HG02763 (cell line): ENCODE results near the gene ABCC1.

Experiments used
- ATAC-seq: cut with Tn5 transposase; IDR thresholded peaks from one replicate; pipeline ENCODE4 v1.9.1; 2021; ENCODE audit warnings: mild to moderate bottlenecking, moderate library complexity; ENCODE audit not compliant: unreplicated experiment

The ABCC1 gene

DNA sequence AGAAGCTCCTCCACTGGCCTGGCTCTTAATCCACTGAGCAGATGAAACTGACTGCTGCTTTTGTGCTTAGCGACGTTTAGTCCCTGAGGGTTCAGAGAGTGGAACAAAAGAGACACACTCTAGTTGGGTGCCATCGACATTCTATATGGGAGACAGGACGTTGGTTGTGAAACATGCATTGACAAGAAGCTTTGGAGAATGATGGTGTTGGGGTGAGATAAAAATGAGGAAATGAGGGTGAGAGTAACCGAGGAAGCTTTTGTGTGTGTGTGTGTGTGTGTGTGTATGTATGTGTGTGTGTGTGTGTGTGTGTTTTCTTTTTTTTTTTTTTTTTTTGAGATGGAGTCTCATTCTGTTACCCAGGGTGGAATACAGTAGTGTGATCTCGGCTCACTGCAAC, 89.5 kb downstream of the ABCC1 start:
- ATAC-seq, result no peak

DNA sequence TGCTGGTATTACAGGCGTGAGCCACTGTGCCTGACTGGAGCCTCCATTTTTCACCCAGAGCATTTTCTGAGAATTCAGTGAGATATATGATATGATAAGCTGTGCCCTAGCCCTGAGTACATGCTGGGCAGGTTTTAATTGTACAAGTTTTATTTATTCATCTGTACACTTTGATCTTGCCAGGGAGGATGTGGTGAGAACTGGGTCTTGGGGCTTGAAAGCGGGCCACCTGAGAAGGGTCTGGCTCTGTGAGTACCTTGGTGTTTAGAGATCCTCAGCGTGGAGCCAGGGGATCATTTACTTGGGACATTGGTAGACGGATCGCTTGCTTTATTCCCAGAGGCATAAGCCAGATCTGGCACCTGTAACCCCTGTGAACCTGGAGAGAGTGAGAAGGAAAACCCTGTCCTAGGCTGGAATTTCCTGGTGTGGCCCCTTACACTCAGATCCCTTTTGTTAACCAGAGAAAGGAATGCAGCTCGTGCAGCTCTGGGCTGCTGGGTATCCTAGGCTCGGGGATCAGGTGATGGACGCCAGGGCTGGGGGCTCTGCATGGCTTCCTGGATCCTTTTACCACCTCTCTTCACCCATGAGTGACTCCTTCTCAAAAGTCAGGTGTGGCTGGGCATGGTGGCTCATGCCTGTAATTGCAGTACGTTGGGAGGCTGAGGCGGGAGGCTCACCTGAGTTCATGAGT, 91.9 kb downstream of the ABCC1 start:
- no peak for ATAC-seq

DNA sequence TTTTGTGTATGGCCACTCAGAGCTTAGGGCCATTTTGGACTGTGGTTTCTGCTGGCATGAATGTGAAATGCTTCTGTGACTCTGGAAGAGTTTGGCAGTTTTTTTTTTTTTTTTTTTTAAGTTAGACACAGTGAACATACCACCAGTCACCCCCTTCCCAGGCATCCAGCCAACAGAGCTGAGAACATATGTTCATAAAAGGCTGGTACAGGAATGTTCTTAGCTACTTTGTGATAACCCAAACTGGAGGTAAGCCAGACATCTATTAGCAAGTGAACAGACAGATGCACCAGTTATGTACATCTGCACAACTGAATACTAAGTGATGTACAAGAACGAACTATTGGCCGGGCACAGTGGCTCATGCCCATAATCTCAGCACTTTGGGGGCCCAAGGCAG, 92.7 kb downstream of the ABCC1 start:
- ATAC-seq, result no peak

DNA sequence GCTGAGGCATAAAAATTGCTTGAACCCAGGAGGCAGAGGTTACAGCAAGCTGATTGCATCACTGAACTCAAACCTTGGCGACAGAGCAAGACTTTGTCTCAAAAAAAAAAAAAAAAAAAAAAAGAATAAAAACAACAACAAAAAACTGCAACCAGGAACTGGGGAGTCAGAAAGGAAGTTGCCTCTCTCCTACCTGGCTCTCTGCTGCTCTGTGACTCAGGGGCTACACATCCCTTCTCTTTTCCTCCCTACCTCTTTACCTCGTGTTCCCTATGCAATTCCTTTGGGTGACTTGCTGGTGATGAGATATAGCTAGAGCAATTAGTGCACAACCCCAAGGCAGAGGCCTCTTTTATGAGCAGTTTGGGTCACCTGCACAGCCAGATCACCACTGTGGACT, 95.9 kb downstream of the ABCC1 start:
- ATAC-seq, result no peak

- ATAC-seq, result no peak
These were observed 96.5 kb downstream of the ABCC1 start for GRCh38 chr16:16045879-16046278.

GRCh38 chr16:16047761-16048160, 98.3 kb downstream of the ABCC1 start:
- ATAC-seq, result no peak

DNA sequence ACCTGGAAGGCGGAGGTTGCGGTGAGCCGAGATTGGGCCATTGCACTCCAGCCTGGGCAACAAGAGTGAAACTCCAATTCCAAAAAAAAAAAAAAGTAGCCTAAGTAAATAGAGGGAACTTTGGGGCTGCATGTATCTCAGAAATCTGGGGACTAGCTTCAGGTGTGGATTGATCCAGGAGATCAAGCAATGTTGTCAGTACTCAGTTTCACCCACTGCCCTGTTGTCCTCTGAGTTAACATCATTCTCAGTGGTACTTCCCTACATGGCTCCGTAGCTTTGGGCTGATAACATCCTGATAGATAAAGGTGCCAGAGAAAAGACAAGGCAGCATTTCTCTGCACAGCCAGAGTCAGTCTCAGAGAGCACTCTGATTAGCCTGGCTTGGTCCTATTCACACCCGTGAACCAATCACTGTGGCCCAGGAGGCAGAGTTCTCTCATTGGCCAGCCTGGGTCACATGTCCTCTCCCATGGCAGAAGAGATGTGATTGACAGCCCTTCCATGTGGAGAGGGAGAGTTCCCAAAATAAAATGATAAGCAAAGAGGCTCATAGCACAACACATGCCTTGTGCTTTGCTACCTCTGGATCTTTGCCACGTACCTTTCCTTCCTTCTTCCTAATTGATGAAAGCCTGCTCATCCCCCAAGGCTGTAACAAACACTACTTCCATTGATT, 99.6 kb downstream of the ABCC1 start:
- ATAC-seq, result no peak

DNA sequence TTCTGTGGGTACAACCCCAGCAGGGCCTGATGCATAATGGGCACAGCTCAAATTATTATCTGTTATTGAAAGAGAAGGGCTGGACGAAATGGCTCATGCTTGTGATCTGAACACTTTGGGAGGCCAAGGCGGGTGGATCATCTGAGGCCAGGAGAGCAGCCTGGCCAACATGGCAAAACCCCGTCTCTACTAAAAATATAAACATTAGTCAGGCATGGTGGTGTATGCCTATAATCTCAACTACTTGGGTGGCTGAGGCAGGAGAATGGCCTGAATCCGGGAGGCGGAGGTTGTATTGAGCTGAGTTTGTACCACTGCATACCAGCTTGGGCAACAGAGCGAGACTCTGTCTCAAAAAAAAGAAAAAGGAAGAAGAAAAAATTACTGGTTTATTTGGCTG, 100.7 kb downstream of the ABCC1 start:
- ATAC-seq, result no peak

DNA sequence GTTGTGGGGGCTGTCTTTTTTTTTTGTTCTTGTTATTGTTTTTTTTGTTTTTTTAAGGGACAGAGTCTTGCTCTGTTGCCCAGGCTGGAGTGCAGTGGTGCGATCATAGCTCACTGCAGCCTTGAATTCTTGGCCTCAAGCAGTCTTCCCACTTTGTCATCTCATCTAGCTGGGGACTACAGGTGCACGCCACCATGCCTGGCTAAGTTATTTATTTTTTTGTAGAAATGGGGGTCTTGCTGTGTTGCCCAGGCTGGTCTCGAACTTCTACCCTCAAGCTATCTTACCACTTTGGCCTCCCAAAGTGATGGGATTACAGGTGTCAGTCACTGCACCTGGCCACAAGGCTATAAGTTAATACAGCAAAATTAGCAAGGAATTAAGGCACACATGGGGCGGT, 101.7 kb downstream of the ABCC1 start:
- ATAC-seq, result no peak

- no peak for ATAC-seq
These were observed 103.5 kb downstream of the ABCC1 start for GRCh38 chr16:16052916-16053315.

DNA sequence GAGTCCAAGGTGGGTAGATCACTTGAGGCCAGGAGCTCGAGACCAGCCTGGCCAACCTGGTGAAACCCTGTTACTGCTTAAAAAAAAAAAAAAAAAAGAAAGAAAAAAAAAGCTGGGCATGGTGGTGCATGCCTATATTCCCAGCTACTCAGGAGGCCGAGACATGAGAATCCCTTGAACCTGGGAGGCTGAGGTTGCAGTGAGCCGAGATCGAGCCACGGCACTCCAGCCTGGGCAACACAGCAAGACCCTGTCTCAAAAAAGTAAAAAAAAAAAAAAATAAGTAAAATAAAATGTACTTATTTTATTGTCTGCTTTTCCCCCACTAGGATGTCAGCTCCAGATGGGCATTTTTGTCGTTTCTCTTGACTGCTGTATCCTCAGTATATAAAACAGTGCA, 107.7 kb downstream of the ABCC1 start:
- ATAC-seq, result no peak

DNA sequence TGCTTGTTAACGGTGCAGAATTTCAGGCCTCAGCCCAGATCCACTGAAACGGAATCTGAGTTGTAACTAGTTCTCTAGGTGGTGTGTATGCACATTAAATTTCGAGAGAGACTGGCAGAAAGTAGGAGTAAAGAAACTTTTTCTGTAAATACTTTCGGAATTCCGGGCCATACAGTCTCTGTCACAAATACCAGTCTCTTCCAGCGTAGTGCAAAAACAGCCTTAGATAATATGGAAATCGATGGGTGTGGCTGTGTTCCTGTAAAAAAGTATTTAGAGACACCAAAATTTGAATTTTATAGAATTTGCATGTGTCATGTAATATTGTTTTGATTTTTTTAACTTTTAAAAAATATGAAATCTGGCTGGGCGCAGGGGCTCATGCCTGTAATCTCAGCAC, 109.7 kb downstream of the ABCC1 start:
- no peak for ATAC-seq

- no peak for ATAC-seq
These were observed 110.6 kb downstream of the ABCC1 start for GRCh38 chr16:16059895-16060590.

DNA sequence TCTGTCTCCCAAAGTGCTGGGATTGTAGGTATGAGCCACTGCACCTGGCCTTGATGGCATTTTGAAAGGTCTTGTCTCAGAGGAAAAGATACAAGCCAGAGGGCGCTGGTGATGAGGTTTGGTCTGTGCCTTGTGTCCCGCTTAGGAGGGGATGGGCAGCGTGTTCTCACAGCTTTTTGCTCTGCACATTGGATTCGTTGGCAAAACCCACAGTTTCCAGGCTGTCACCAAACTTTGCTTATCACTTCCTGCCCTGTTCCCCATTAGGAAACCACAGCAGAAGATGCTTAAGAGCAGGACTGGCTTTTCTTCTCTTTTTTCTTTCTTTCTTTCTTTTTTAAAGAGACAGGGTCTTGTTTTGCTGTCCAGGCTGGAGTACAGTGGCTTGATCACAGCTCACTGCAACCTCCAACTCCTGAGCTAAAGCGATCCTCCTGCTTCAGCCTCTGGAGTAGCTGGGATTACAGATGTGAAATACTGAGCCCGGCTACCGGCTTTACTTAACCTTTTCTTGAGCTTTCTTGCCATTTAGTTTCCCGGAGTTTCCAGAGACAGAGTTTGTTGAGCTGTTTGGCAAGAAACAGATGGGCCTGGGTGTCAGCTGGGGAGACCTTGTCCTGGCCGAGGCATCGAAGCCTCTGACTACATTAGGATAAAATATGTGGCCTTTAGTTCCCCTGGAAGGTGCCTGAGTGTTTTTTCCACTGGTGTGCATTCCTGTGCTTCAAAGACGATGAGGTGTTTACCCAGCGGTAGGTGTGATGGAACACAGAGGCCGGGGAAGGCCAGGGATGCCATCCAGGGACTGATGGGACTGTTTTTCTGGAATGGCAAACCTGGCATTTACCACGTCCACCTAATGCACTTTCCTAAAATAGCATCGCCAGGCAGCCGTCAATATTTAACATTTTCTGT, 112.9 kb downstream of the ABCC1 start:
- no peak for ATAC-seq

- ATAC-seq, result no peak
These were observed 114.3 kb downstream of the ABCC1 start for GRCh38 chr16:16063683-16064082.

- ATAC-seq, result no peak
These were observed 115.5 kb downstream of the ABCC1 start for GRCh38 chr16:16064874-16065384.

- no peak for ATAC-seq
These were observed 117.7 kb downstream of the ABCC1 start for GRCh38 chr16:16067127-16067526.

- ATAC-seq, result no peak
These were observed 122.3 kb downstream of the ABCC1 start for GRCh38 chr16:16071631-16072244.

DNA sequence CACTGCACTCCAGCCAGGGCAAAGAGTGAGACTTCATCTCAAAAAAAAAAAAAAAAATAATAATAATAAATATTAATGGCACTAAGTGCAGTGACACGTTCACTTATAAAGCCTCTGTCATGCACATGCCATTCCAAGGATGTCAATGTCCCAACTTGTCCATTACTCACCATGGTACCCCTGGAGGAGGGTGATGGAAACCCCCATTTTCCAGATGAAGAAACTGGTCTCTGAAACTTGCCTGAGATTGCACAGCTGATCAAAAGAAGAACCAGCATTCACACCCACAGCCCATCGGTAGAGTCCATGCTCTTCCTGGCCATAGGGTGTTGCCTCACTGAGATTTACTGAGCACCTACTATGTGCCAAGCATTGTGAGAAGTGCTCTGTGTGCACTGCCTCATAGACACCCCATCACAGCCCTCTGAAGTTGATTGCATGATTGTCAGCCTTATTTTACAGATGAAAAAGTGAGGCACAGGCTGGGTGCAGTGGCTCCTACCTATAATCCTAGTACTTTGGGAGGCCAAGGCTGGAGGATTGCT, 123.7 kb downstream of the ABCC1 start:
- no peak for ATAC-seq
